Nephron progenitor cell (in vitro differentiated cells): ENCODE data around the gene DLX1.

Experiments
- DNase-seq: peaks from one replicate; pipeline ENCODE4 v3.0.0; 2021
- H3K27ac Mint-ChIP-seq: 2 replicates; pipeline ENCODE4 v1.8.0; 2021; ENCODE audit warnings: mild to moderate bottlenecking, moderate library complexity, mixed read lengths
- H3K27me3 Mint-ChIP-seq: 2 replicates; pipeline ENCODE4 v1.8.0; 2021; ENCODE audit warnings: mild to moderate bottlenecking, low read depth, mixed read lengths; ENCODE audit not compliant: poor library complexity
- H3K36me3 Mint-ChIP-seq: 2 replicates; pipeline ENCODE4 v1.8.0; 2021; ENCODE audit warnings: low read depth, mixed read lengths
- H3K4me1 Mint-ChIP-seq: 2 replicates; pipeline ENCODE4 v1.8.0; 2021; ENCODE audit warnings: mixed read lengths
- H3K4me3 Mint-ChIP-seq: 2 replicates; pipeline ENCODE4 v1.8.0; 2021; ENCODE audit warnings: mild to moderate bottlenecking, moderate library complexity, mixed read lengths
- H3K9me3 Mint-ChIP-seq: 2 replicates; pipeline ENCODE4 v1.8.0; 2021; ENCODE audit warnings: mild to moderate bottlenecking, moderate library complexity, mixed read lengths
- CTCF ChIP-seq: fragments of 200-600 bp; sonication (generic); IDR thresholded peaks from 2 replicates; pipeline ENCODE4 v1.5.0; 2021; ENCODE audit warnings: antibody characterized with exemption

DLX1 gene

DNA sequence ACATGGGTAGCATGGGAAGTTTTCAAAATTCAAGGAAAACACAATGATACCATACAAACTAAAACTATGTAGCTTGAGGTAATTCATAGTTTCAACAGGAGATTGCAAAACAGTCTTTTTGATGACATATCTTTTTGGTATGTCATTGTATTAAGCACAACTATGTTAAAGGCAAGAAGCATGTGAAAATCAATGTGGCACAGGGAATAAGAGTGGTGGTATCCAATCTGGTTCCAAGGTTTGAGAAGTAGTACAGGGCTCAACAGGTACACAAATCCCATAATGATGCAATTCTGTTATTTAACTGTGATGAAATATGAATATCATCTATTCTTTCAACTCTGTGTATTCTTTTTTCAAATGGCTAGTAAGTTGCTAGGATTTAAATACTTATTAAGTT, 33.8 kb downstream of the DLX1 start:
- no peak overlapping the region for H3K4me3 Mint-ChIP-seq
- DNase-seq: no peak
- no peaks in the 10 kb centered on the region for H3K36me3 Mint-ChIP-seq
- H3K4me1 Mint-ChIP-seq: no peaks in the 10 kb centered on the region
- H3K27me3 Mint-ChIP-seq: peaks cover 17% of the 10 kb centered on the region
- no peak for TF ChIP-seq CTCF
- H3K9me3 Mint-ChIP-seq: no peaks in the 10 kb centered on the region
- no peak overlapping the region for H3K27ac Mint-ChIP-seq

DNA sequence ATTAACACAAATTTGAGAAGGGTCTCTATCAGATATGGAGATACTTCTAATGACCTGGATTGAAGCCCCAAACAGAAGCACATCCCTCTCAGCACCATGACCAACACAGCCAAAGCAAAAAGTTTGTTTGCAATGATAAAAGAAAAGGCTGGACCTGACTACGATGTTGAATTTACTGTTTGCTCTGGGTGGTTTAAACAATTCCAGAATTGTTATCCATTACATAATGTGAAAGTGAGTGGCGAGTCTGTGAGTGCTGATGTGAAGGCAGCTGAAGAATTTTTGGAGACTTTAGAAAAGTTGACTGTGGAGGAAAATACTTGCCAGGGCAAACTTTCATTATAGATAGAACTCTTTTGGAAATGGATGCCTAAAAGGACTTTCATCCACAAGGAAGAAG, 34.8 kb downstream of the DLX1 start:
- no peak for DNase-seq
- Mint-ChIP-seq H3K4me1 (no peaks in the 10 kb centered on the region), H3K9me3 (no peaks in the 10 kb centered on the region), H3K27ac (no peak overlapping the region), H3K27me3 (peaks cover 13% of the 10 kb centered on the region), H3K36me3 (no peaks in the 10 kb centered on the region), H3K4me3 (no peak overlapping the region)
- no peak for TF ChIP-seq CTCF

DNA sequence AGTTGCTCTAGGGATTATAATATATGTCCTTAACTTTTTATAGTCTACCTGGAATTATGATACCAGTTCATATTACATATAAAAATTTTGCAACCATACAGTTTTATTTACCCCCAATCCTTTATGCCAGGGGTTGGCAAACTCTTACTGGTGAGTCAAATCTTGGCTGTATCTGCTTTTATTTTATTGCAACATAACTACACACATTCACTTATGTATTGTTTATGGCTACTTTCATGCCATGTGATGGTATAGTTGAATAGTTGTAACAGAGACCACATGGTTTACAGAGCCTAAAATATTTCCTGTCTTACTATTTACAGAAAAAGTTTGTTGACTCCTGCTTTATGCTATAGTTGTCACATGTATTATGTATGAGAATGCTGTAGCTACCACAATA, 43.2 kb downstream of the DLX1 start:
- H3K9me3 Mint-ChIP-seq: no peaks in the 10 kb centered on the region
- peaks cover 6% of the 10 kb centered on the region for H3K27me3 Mint-ChIP-seq
- DNase-seq: no peak
- no peak overlapping the region for H3K4me3 Mint-ChIP-seq
- TF ChIP-seq CTCF: no peak
- no peaks in the 10 kb centered on the region for H3K36me3 Mint-ChIP-seq
- no peak overlapping the region for H3K27ac Mint-ChIP-seq
- H3K4me1 Mint-ChIP-seq: no peaks in the 10 kb centered on the region

DNA sequence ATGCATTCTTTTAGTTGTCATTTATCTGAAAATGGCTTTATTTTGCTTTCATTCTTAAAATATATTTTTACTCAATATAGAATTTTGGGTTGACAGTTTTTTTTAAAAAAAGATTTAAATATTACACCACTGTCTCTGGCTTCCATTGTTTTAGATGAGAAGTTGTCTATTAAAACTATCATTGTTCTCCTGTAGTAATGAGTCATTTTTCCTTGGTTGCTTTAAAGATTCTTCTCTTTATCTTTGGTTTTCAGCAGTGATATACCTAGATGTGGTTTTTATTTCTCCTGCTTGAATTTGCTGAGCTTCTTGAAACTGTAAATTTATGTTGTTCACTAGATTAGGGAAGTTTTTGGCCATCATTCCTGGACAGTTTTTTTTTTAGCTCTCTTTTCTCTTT, 44.1 kb downstream of the DLX1 start:
- Mint-ChIP-seq H3K4me1 (no peaks in the 10 kb centered on the region), H3K27me3 (peaks cover 8% of the 10 kb centered on the region), H3K9me3 (no peaks in the 10 kb centered on the region), H3K36me3 (no peaks in the 10 kb centered on the region), H3K27ac (no peak overlapping the region), H3K4me3 (no peak overlapping the region)
- no peak for TF ChIP-seq CTCF
- no peak for DNase-seq

DNA sequence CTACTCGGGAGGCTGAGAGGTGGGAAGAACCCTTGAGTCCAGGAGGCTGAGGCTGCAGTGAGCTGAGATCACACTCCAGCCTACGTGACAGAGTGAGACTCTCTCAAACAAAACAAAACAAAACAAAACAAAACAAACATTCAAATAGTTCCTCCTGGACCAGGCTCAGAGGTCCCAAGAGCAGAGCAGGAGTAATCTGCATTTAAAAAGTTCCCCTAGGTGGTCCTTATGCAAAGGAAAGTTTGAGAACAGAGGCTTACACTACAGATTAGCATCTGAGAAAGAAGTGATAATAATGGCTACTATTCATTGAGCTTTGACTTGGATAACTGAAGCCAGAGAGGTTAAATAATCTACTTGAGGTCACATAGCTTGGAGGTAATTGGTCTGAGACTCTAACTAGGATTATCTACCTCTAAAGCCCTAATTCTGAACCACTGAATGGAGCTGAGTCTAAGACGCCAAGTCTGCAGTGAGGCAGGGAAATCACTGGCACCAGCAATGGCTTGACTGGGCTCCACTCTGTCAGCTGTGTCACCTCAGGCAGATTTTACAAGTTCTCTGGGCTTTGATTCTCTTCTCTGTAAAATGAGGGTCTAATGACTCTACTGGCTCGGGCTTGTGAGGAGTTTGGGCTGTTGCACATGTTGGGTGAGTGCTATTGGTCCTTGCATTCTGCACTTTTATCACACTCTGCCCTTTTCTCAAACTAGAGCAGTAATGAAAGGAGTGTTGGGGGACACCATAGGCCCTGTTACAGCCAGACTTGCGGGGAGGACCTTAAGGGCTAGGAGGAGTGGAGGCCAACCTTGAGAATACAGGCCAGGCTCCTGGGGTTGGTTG, 46.6 kb downstream of the DLX1 start:
- H3K4me3 Mint-ChIP-seq: no peak overlapping the region
- H3K27me3 Mint-ChIP-seq: peaks cover 9% of the 10 kb centered on the region
- H3K4me1 Mint-ChIP-seq: no peaks in the 10 kb centered on the region
- no peaks in the 10 kb centered on the region for H3K9me3 Mint-ChIP-seq
- TF ChIP-seq CTCF: no peak
- no peak overlapping the region for H3K27ac Mint-ChIP-seq
- H3K36me3 Mint-ChIP-seq: no peaks in the 10 kb centered on the region
- no peak for DNase-seq

GRCh38 chr2:172134270-172134669, 49.0 kb downstream of the DLX1 start:
- Mint-ChIP-seq H3K9me3 (peaks cover 7% of the 10 kb centered on the region), H3K36me3 (no peaks in the 10 kb centered on the region), H3K27ac (no peak overlapping the region), H3K4me1 (no peaks in the 10 kb centered on the region), H3K27me3 (peaks cover 8% of the 10 kb centered on the region), H3K4me3 (no peak overlapping the region)
- TF ChIP-seq CTCF: no peak
- DNase-seq: no peak
